Activated T-cell treated with anti-CD3 and anti-CD28 coated beads for 1 hour (primary cell): ENCODE data around the gene MAML2.

ENCODE experiments used
- DNase-seq: peaks from one replicate; pipeline ENCODE4 v3.0.0-alpha.2; 2020; ENCODE audit warnings: low read depth

MAML2 gene

GRCh38 chr11:96207459-96208449 lies 135.2 kb downstream of the MAML2 start:
- DNase-seq: no peak

DNA sequence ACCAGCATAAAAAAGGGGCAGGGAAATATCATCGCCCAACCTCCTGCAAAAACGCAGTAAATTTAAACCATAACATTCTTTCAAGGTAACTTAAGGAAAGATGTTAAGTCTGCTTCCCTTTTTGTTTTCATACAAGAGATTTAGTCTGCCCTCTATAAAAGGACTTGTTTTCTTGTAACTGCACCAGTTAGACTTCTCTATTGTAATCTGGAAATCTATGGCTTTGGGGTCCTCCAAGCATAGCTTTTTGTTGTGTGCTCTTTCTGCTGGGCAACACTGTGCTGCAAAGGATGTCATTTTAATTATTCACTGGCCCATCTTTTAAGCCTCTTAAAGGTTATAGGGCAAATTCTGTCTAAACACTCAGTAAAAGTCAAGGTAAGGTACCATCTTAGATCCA lies 136.0 kb downstream of the MAML2 start:
- DNase-seq: no peak

- no peak for DNase-seq
Observed at GRCh38 chr11:96205460-96205809, 137.6 kb downstream of the MAML2 start.

DNA sequence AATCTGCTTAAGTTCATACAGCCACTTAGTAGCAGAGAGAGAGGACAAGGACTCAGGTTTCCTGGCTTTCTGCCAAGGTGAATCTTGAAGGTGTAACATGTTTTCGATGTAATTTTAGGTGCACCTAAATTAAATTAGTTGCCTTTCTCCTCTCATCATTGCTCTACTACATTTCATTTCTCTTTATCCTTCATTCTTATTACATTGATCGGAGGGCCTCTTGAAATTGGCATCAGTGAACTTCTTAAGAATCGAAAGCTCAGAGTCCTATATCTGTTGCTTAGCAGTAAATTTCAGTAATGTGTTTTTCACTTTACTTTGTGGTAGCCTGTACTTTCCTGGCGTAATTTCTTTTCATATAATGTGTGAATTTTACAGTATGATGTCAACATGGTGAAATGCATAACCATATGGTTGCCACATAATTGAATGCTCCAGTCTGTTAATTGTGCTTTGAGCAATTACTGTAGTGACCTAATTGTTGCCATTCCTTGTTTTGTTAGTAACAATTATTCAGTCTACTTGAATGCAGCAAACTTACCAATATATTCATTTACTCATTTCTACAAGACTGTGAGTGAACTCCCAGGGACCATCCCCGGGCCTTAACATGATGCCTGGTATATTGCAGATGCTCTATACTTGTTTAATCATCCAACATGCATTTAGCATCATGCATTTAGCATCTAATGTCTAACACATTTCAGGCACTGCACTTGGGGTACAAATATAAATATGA lies 138.1 kb downstream of the MAML2 start:
- no peak for DNase-seq

- DNase-seq: no peak
Observed at GRCh38 chr11:96204366-96204659, 138.7 kb downstream of the MAML2 start.

DNA sequence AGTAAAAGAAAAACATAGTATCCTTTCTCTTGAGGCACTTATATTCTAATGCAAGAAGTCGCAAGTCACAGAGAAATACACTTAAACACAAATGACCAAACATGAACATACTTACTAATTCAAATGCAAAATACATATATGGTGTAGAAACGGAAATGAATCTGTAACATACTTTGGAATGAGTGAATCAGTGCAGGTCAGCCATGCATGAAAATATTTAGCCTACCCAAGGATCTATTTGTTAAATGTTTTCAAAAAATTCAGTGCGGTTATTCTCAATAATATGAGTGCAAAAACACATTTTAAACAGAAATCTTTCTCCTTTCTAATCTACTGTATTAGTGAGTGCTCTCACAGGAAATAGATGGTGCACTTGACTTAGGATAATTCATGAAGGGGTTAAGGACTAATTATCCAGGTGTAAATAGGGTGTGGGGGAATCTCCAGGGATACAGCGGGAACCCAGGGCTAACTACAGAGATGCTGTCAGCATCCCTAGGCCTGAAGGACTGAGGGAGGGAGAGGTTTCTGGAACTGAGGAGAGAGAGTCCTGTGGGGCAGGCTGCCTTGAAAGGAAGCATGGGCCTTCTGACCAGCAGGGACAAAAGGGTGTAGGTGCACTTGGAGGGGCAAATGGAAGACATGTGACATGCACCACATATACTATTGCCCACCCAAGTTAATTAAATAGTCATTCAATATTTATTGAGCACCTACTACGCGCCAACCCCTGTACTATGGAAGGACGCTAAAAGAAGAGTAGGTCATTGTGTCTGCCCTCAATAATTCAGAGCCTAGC lies 139.2 kb downstream of the MAML2 start:
- DNase-seq: no peak

GRCh38 chr11:96200243-96200642 lies 142.8 kb downstream of the MAML2 start:
- no peak for DNase-seq

DNA sequence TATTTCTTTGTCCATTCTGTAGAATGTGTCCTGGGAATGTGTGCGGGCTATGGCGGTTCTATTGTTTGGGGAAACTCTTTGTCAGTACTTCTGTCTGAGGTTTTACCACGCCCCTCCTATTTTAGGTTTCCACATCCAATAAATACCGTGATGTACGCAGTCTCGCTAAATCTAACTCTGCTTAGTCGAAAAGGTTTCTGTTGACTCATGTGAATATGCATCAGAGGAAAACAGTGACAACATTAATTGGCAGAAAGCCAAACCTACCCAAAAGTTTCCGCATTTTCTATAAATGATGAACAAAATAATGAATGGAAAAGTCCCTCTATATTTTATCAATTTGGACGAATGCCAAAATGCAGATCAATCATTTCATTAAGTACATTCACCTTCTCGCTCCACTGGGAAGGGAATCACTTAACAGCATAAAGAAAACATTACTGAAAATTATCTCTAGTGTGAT lies 143.4 kb downstream of the MAML2 start:
- no peak for DNase-seq

- DNase-seq: no peak
Observed at GRCh38 chr11:96197801-96198701, 144.9 kb downstream of the MAML2 start.

- no peak for DNase-seq
Observed at GRCh38 chr11:96197103-96197502, 145.9 kb downstream of the MAML2 start.

DNA sequence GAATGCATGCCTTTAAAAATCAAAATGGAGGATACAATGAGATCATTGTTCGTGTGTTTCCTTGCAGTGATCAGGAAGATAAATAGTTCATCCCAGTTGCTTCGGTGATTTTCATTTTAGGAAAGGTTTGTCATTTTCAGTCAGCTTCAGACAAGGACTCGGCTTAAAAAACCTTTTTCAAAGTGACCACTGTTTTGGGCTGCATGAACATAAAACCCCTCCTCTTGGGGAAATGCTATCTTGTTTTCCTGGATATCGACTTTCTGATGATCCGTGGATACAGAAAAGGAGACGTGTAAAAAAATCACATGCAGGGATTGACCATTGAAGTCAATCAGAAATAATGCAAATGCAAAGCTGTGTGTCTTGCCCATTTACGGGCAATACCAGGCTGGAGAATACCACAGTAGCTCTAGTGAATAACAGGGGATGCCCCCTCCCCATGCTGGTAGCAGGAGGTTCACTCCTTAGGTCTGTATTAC lies 146.8 kb downstream of the MAML2 start:
- no peak for DNase-seq

DNA sequence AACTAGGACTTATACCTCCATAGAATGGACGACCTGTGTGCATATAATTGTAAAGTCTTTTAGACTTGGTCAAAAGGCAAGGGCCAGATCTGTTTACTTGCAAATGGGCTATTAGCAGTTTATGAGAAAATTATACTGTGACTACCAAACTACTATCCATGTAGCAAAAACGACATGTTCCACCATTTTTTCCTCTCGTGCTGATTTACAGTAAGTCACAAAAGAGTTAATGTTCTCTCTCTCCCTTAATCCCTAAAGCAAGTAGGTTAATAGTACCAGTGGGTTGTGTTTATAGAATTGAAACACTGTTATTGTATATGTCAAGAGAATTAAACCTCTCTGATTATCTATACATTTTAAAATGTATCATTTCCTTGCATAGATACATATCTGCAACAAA lies 147.3 kb downstream of the MAML2 start:
- no peak for DNase-seq

- DNase-seq: no peak
Observed at GRCh38 chr11:96194581-96195374, 148.2 kb downstream of the MAML2 start.

DNA sequence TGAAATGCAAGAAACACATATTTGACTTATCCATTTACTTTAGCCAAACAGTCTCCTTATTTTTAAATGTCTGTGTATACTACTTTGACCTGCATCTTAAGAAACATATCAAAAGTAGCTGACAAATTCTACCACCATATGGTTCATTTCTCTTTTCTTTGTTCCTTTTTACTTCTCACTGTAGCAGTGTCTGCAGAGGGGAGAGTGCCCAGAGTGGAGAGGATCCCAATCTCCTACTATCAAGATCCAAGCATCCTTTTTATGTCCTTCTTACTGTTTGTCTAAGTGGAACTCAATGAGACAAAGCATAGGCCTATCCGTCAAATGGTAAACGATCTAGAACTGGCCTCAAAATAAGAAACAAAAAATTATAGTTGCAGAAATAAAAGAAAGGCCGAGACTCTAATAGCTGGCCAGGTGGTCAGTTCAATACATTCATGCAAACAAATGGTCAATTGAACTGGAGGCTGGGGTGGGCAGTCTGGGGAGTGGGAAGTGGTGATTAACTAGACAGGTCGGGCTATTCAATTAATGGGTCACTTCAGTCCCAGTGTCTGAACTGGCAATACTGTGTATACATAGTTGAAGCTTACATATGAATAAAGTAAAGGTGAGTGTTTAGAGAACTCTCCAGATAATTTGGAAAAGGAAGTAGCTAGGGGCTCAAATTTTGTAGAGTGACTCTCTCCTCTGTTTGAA lies 149.1 kb downstream of the MAML2 start:
- no peak for DNase-seq

GRCh38 chr11:96191752-96192151 lies 151.2 kb downstream of the MAML2 start:
- no peak for DNase-seq

- DNase-seq: no peak
Observed at GRCh38 chr11:96189351-96189750, 153.6 kb downstream of the MAML2 start.

DNA sequence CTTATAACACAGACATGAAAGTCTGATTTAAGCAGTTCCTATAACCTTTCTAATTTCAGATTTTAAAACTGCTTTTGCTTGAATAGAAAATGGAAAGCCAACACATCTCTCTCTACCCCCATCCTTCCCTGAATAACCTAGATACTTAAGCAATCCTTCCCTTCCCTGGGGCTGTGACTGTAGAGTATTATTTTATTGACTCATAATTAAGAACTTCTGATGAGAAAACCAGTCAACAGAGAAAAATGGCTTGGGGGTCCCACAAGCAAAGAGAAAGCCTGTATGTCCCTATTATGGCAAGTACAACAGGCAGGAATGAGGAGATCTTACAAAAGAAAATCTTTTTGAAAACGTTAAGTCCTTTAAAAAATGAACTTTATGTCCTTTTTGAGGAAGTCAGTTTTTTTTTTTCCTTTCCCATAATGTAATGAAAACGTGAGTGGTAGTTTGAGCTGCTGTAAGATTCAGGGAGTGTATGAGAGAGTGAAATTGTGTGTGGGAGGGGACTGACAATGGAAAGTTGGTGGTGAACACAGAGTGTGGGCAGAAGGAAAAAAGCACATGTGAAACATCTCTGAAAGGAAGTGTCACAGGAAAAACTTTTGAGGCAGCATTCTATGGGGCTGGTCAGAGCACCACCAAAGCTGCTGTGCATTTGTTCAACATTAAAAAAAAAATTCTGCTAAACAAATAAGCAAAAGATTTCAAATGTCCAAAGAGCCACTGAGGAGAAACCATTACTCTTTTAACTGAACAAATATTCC lies 154.6 kb downstream of the MAML2 start:
- DNase-seq: no peak

- no peak for DNase-seq
Observed at GRCh38 chr11:96187822-96188221, 155.2 kb downstream of the MAML2 start.

GRCh38 chr11:96186806-96187205 lies 156.2 kb downstream of the MAML2 start:
- no peak for DNase-seq
